ENCODE measurements around the gene TMEM62. TPM values are rescaled to one million over a fixed set of nuclear protein-coding genes. Genes with fewer than 3 reads are reported as not detected.

The TMEM62 gene
- total and polyA plus RNA-seq, 2 of the 8 experiments (the other 6 are each of a cell fraction or from before 2014, with no cell fraction given): 2.0 to 4.0 TPM

DNA sequence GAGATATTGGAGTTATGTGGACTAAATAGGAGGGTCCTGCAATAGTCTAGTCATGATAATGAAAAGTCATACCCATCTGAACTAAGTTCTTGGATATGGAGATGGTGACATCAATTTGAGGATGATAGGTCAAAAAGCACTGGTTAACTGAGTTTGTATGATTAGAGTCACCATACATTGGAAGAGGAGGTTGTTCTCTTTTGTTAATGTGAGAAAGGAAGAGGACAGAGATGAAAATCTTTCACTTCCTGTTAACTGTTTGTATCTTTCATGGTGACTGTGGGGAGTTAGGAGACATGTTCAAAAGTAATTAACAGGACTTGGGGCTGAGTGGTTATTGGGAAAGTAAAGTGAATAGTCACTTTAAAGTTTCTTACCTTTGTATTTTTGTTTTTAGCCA lies 11.1 kb downstream of the TMEM62 start:
- no peaks in the 10 kb centered on the region for H3K79me1 ChIP-seq (ENCODE audit: low read depth, low read length)
- no peak overlapping the region for H4K5ac ChIP-seq (ENCODE audit: insufficient read length, low read depth, low read length)
- H3K9ac ChIP-seq (replicated peaks in 1 of 4; ENCODE audit: extremely low read depth in 1 of 4, low read depth in 3 of 4, low read length in 3 of 4): no peak overlapping the region
- no peak overlapping the region for H2BK15ac ChIP-seq (ENCODE audit: low read length)
- no peak overlapping the region for H3K23ac ChIP-seq (ENCODE audit: insufficient read length)
- no peaks in the 10 kb centered on the region for H3K9me3 ChIP-seq (ENCODE audit: insufficient read depth in 2 of 2, low read depth in 1 of 2, low read length in 1 of 2)
- no peak overlapping the region for H3K56ac ChIP-seq (replicated peaks; ENCODE audit: insufficient read length, low read depth, low read length)
- no peak overlapping the region for H3K4ac ChIP-seq (replicated peaks; ENCODE audit: insufficient read length, low read depth, low read length)
- H4K91ac ChIP-seq (replicated peaks; ENCODE audit: insufficient read length, low read length): no peak overlapping the region
- no peaks in the 10 kb centered on the region for H3K27me3 ChIP-seq (replicated peaks in 1 of 4; ENCODE audit: control insufficient read depth in 3 of 4, extremely low read depth in 1 of 4, insufficient read depth in 3 of 4, low read length in 3 of 4)
- H3K36me3 ChIP-seq (ENCODE audit: control insufficient read depth in 2 of 4, insufficient read depth in 4 of 4, low read length in 3 of 4): no peaks in the 10 kb centered on the region
- H2AFZ ChIP-seq (ENCODE audit: low read length): no peak overlapping the region
- H3K27ac ChIP-seq (ENCODE audit: low read depth, low read length): no peak overlapping the region
- no peak overlapping the region for H2AK5ac ChIP-seq (ENCODE audit: low read depth, low read length)
- H4K8ac ChIP-seq (ENCODE audit: extremely low read depth, insufficient read depth, low read length): no peak overlapping the region
- H2BK5ac ChIP-seq (ENCODE audit: low read depth, low read length): no peak overlapping the region
- H3K18ac ChIP-seq (ENCODE audit: extremely low read depth, low read length): no peak overlapping the region
- ChIA-PET CTCF (ENCODE audit: partially characterized antibody) (no interaction called here), POLR2A (ENCODE audit: partially characterized antibody) (no interaction called here)
- no peak overlapping the region for H2BK12ac ChIP-seq (ENCODE audit: low read depth, low read length)
- no peak overlapping the region for H3K4me3 ChIP-seq (ENCODE audit: extremely low read depth in 1 of 4, insufficient read depth in 2 of 4, low read depth in 3 of 4, low read length in 4 of 4)
- no peak for DNase-seq (ENCODE audit: low read depth in 1 of 2, low spot score in 2 of 2)
- no peaks in the 10 kb centered on the region for H3K4me1 ChIP-seq (replicated peaks in 1 of 4; ENCODE audit: control insufficient read depth in 3 of 4, insufficient read depth in 4 of 4, low read length in 3 of 4)
- no peaks in the 10 kb centered on the region for H3K79me2 ChIP-seq (ENCODE audit: control insufficient read depth in 1 of 2, insufficient read depth in 2 of 2, low read length in 2 of 2)
- no peak overlapping the region for H3K14ac ChIP-seq (ENCODE audit: insufficient read length)
- no peak for FAIRE-seq
- H3K23me2 ChIP-seq (ENCODE audit: low read depth, low read length): no peaks in the 10 kb centered on the region
- no peak overlapping the region for H2BK20ac ChIP-seq (ENCODE audit: low read length)
- no peaks in the 10 kb centered on the region for H4K20me1 ChIP-seq (replicated peaks in 1 of 2; ENCODE audit: control insufficient read depth in 1 of 2, insufficient read depth in 2 of 2, low read length in 2 of 2)
- no peak overlapping the region for H2BK120ac ChIP-seq (replicated peaks; ENCODE audit: low read depth, low read length)
- H3K4me2 ChIP-seq (ENCODE audit: insufficient read depth in 1 of 2, low read depth in 2 of 2, low read length in 2 of 2): no peak overlapping the region
- TF ChIP-seq KDM5A (IDR thresholded peaks at IDR 0.05; ENCODE audit: low read length) (no peak), ZNF274 (IDR thresholded peaks at IDR 0.05; ENCODE audit: borderline replicate concordance, extremely low read depth, low read length) (no peak), MAFK (IDR thresholded peaks at IDR 0.05; ENCODE audit: low read depth, low read length) (no peak), CBX8 (IDR thresholded peaks at IDR 0.05; ENCODE audit: borderline replicate concordance, low read depth, low read length) (no peak), GTF2F1 (IDR thresholded peaks at IDR 0.05; ENCODE audit: borderline replicate concordance, low read depth, low read length) (no peak), CREB1 (IDR thresholded peaks at IDR 0.05) (no peak), BRCA1 (IDR thresholded peaks at IDR 0.05; ENCODE audit: low read depth, low read length) (no peak), PHF8 (conservative IDR thresholded peaks at IDR 0.05; ENCODE audit: low read depth, low read length) (no peak), TCF12 (IDR thresholded peaks at IDR 0.05; ENCODE audit: low read depth, low read length) (no peak), TAF1 (IDR thresholded peaks at IDR 0.05; ENCODE audit: low read depth, low read length) (no peak), SRF (IDR thresholded peaks at IDR 0.05; ENCODE audit: low read depth, low read length) (no peak), SAP30 (IDR thresholded peaks at IDR 0.05; ENCODE audit: insufficient read depth, insufficient replicate concordance, low read length) (no peak), FOSL1 (IDR thresholded peaks at IDR 0.05; ENCODE audit: insufficient read depth, low read depth, low read length) (no peak), POLR2AphosphoS5 (IDR thresholded peaks at IDR 0.05; ENCODE audit: low read depth, low read length) (no peak), EGR1 (IDR thresholded peaks at IDR 0.05; ENCODE audit: borderline replicate concordance, low read depth, low read length) (no peak), JUND (IDR thresholded peaks at IDR 0.05; ENCODE audit: low read length) (no peak)
- TF ChIP-seq, protein P1, sequence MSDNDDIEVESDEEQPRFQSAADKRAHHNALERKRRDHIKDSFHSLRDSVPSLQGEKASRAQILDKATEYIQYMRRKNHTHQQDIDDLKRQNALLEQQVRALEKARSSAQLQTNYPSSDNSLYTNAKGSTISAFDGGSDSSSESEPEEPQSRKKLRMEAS (IDR thresholded peaks at IDR 0.05): no peak
